ENCODE data around the gene FMR1NB. TPM values are rescaled to one million over a fixed set of nuclear protein-coding genes. Genes with fewer than 3 reads are reported as not detected.

FMR1NB gene
- total and polyA plus RNA-seq, 10 of the 15 experiments (the other 5 are each of a cell fraction or from before 2014, with no cell fraction given): 0.08 TPM; not detected in 9

DNA sequence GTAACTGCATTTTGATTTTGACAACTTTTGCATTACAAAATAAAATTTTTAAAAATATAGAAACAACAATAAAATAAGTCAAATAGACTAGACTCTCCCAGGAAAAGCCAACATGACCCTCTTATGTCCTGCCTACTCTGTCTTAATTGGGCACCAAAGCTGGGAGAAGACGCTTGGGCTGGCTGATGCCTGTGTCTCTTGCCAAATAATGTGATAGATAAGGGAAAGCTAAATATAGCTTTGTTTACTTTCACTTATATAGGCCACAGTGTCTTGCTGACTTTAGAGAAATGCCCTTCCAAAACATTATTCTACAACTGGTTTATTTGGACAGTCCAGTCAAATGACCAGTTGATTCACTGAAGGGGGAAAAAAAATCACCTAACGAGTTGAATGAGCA lies 54.2 kb downstream of the FMR1NB start:
- Histone ChIP-seq H2AFZ (ENCODE audit: control insufficient read depth, low read depth, low read length) (no peak overlapping the region), H3K79me2 (ENCODE audit: control insufficient read depth, insufficient read depth, low read length) (no peaks in the 10 kb centered on the region), H3K4me1 (ENCODE audit: control insufficient read depth, insufficient read depth, low read length) (no peaks in the 10 kb centered on the region), H3K4me3 (no peak overlapping the region), H3K27ac (ENCODE audit: control insufficient read depth, insufficient read depth) (no peak overlapping the region), H3K4me2 (ENCODE audit: control insufficient read depth, insufficient read depth) (no peak overlapping the region), H3K9me3 (replicated peaks; ENCODE audit: control insufficient read depth, insufficient read depth, low read length) (no peaks in the 10 kb centered on the region), H3K9ac (ENCODE audit: control insufficient read depth, insufficient read depth, low read length) (no peak overlapping the region), H3K36me3 (ENCODE audit: control insufficient read depth in 2 of 2, insufficient read depth in 2 of 2, low read length in 1 of 2) (no peaks in the 10 kb centered on the region), H4K20me1 (ENCODE audit: control insufficient read depth, insufficient read depth) (no peaks in the 10 kb centered on the region), H3K27me3 (replicated peaks in 1 of 2; ENCODE audit: control insufficient read depth in 2 of 2, insufficient read depth in 2 of 2, low read length in 1 of 2) (no peaks in the 10 kb centered on the region)
- CTCF ChIA-PET: no interaction called here
- in situ Hi-C loops (cut with MboI) (no loop called here), intact Hi-C loops (cut with micrococcal nuclease; ENCODE audit: unreplicated experiment) (no loop called here)
- ATAC-seq (no peak), FAIRE-seq (no peak), DNase-seq (ENCODE audit: low read depth, low spot score) (no peak)
- SMC1A ChIA-PET (ENCODE audit: uncharacterized antibody, unreplicated experiment): no interaction called here
- TF ChIP-seq JUNB (IDR thresholded peaks at IDR 0.05) (no peak), KAT2A (conservative IDR thresholded peaks at IDR 0.05; ENCODE audit: control insufficient read depth, low read depth, low read length) (no peak)
- RAD21 ChIA-PET (ENCODE audit: unreplicated experiment): no interaction called here
- POLR2A ChIA-PET: no interaction called here
- 47% methylated on average over 2 of the region's 2 CpGs for WGBS (ENCODE audit: insufficient coverage, insufficient replicate concordance, low lambda C conversion rate, missing lambda C conversion rate)
- BruUV-seq (replicated peaks): no TSS peak

DNA sequence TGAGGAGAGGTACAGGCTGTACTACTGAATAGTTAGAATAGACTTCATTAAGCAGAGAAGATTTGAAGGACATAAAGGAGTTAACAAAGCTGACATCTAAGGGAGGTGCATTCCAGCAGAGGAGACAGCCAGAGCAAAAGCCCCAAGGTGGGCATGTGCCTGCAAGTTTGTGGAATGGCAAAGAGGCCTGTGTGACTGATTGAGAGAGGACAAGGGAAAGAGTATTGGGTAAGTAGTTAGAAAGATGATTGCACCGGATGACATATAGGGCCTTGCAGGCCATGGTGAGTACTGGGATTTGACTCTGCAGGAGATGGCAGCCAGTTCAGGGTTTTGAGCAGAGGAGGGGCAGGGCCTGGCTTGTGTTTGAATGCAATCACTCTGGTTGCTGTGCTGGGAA lies 55.9 kb downstream of the FMR1NB start:
- intact Hi-C loops (cut with micrococcal nuclease; ENCODE audit: unreplicated experiment) (no loop called here), in situ Hi-C loops (cut with MboI) (no loop called here)
- Histone ChIP-seq H2AFZ (ENCODE audit: control insufficient read depth, low read depth, low read length) (no peak overlapping the region), H3K79me2 (ENCODE audit: control insufficient read depth, insufficient read depth, low read length) (no peaks in the 10 kb centered on the region), H3K9me3 (replicated peaks; ENCODE audit: control insufficient read depth, insufficient read depth, low read length) (no peaks in the 10 kb centered on the region), H3K9ac (ENCODE audit: control insufficient read depth, insufficient read depth, low read length) (no peak overlapping the region), H3K4me3 (no peak overlapping the region), H3K27me3 (replicated peaks in 1 of 2; ENCODE audit: control insufficient read depth in 2 of 2, insufficient read depth in 2 of 2, low read length in 1 of 2) (no peaks in the 10 kb centered on the region), H4K20me1 (ENCODE audit: control insufficient read depth, insufficient read depth) (no peaks in the 10 kb centered on the region), H3K4me2 (ENCODE audit: control insufficient read depth, insufficient read depth) (no peak overlapping the region), H3K27ac (ENCODE audit: control insufficient read depth, insufficient read depth) (no peak overlapping the region), H3K36me3 (ENCODE audit: control insufficient read depth in 2 of 2, insufficient read depth in 2 of 2, low read length in 1 of 2) (no peaks in the 10 kb centered on the region), H3K4me1 (ENCODE audit: control insufficient read depth, insufficient read depth, low read length) (no peaks in the 10 kb centered on the region)
- ChIA-PET CTCF (no interaction called here), POLR2A (no interaction called here), SMC1A (ENCODE audit: uncharacterized antibody, unreplicated experiment) (no interaction called here), RAD21 (ENCODE audit: unreplicated experiment) (no interaction called here)
- no TSS peak for BruUV-seq (replicated peaks)
- no peak for FAIRE-seq
- WGBS (ENCODE audit: insufficient coverage, insufficient replicate concordance, low lambda C conversion rate, missing lambda C conversion rate): 5% methylated on average over 1 of the region's 1 CpG
- DNase-seq (ENCODE audit: low read depth, low spot score): no peak
- no peak for ATAC-seq
- TF ChIP-seq ZNF217 (IDR thresholded peaks at IDR 0.05): no peak
- no peak for TF ChIP-seq TCF3 (IDR thresholded peaks at IDR 0.05; ENCODE audit: borderline replicate concordance, insufficient read depth, low read depth, low read length)
- no peak for TF ChIP-seq KDM1A (IDR thresholded peaks at IDR 0.05; ENCODE audit: borderline replicate concordance)
- TF ChIP-seq NFYB (IDR thresholded peaks at IDR 0.05; ENCODE audit: insufficient read depth, low read depth, low read length): no peak
- TF ChIP-seq, protein P1, sequence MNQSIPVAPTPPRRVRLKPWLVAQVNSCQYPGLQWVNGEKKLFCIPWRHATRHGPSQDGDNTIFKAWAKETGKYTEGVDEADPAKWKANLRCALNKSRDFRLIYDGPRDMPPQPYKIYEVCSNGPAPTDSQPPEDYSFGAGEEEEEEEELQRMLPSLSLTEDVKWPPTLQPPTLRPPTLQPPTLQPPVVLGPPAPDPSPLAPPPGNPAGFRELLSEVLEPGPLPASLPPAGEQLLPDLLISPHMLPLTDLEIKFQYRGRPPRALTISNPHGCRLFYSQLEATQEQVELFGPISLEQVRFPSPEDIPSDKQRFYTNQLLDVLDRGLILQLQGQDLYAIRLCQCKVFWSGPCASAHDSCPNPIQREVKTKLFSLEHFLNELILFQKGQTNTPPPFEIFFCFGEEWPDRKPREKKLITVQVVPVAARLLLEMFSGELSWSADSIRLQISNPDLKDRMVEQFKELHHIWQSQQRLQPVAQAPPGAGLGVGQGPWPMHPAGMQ (IDR thresholded peaks at IDR 0.05; ENCODE audit: borderline replicate concordance): no peak
- TF ChIP-seq CBFB (IDR thresholded peaks at IDR 0.05; ENCODE audit: low read depth): no peak
- no peak for TF ChIP-seq SUPT20H (IDR thresholded peaks at IDR 0.05; ENCODE audit: borderline replicate concordance, control insufficient read depth, low read depth, low read length)

Data from GM12878 (cell line).